ENCODE results near the gene TTC39B.

Gene TTC39B

GRCh38 chr9:15220658-15221318, 86.2 kb downstream of the TTC39B start:
- H3K4me3 ChIP-seq (ENCODE audit: low read length), result no peak overlapping the region
- H3K9me3 ChIP-seq (replicated peaks; ENCODE audit: low read length), result no peaks in the 10 kb centered on the region
- peaks cover 12% of the 10 kb centered on the region for H3K4me1 ChIP-seq (ENCODE audit: control insufficient read depth, insufficient read depth, low read length)
- peak overlapping the region; percentile 36 for H3K4me2 ChIP-seq (ENCODE audit: low read length)
- peaks cover 4% of the 10 kb centered on the region for H3K36me3 ChIP-seq (ENCODE audit: insufficient read depth, low read length)
- H3K9ac ChIP-seq (ENCODE audit: low read depth, low read length), result no peak overlapping the region
- no peaks in the 10 kb centered on the region for H3K27me3 ChIP-seq (ENCODE audit: control insufficient read depth, insufficient read depth, low read length)

GRCh38 chr9:15219546-15219945, 87.5 kb downstream of the TTC39B start:
- no peak overlapping the region for H3K4me2 ChIP-seq (ENCODE audit: low read length)
- H3K9me3 ChIP-seq (replicated peaks; ENCODE audit: low read length), result no peaks in the 10 kb centered on the region
- peaks cover 12% of the 10 kb centered on the region for H3K4me1 ChIP-seq (ENCODE audit: control insufficient read depth, insufficient read depth, low read length)
- no peak overlapping the region for H3K4me3 ChIP-seq (ENCODE audit: low read length)
- no peaks in the 10 kb centered on the region for H3K27me3 ChIP-seq (ENCODE audit: control insufficient read depth, insufficient read depth, low read length)
- peaks cover 4% of the 10 kb centered on the region for H3K36me3 ChIP-seq (ENCODE audit: insufficient read depth, low read length)
- H3K9ac ChIP-seq (ENCODE audit: low read depth, low read length), result no peak overlapping the region

- no peak overlapping the region for H3K4me2 ChIP-seq (ENCODE audit: low read length)
- peaks cover 12% of the 10 kb centered on the region for H3K4me1 ChIP-seq (ENCODE audit: control insufficient read depth, insufficient read depth, low read length)
- H3K27me3 ChIP-seq (ENCODE audit: control insufficient read depth, insufficient read depth, low read length), result no peaks in the 10 kb centered on the region
- H3K4me3 ChIP-seq (ENCODE audit: low read length), result no peak overlapping the region
- peaks cover 4% of the 10 kb centered on the region for H3K36me3 ChIP-seq (ENCODE audit: insufficient read depth, low read length)
- no peak overlapping the region for H3K9ac ChIP-seq (ENCODE audit: low read depth, low read length)
- no peaks in the 10 kb centered on the region for H3K9me3 ChIP-seq (replicated peaks; ENCODE audit: low read length)
Observed at GRCh38 chr9:15218994-15219393, 88.0 kb downstream of the TTC39B start.

GRCh38 chr9:15213249-15213648, 93.8 kb downstream of the TTC39B start:
- peaks cover 15% of the 10 kb centered on the region for H3K4me1 ChIP-seq (ENCODE audit: control insufficient read depth, insufficient read depth, low read length)
- H3K27me3 ChIP-seq (ENCODE audit: control insufficient read depth, insufficient read depth, low read length), result no peaks in the 10 kb centered on the region
- H3K4me2 ChIP-seq (ENCODE audit: low read length), result no peak overlapping the region
- no peak overlapping the region for H3K9ac ChIP-seq (ENCODE audit: low read depth, low read length)
- H3K4me3 ChIP-seq (ENCODE audit: low read length), result no peak overlapping the region
- no peaks in the 10 kb centered on the region for H3K36me3 ChIP-seq (ENCODE audit: insufficient read depth, low read length)
- no peaks in the 10 kb centered on the region for H3K9me3 ChIP-seq (replicated peaks; ENCODE audit: low read length)

GRCh38 chr9:15211815-15212495, 95.1 kb downstream of the TTC39B start:
- H3K9ac ChIP-seq (ENCODE audit: low read depth, low read length), result peak overlapping the region; percentile 11
- H3K4me2 ChIP-seq (ENCODE audit: low read length), result no peak overlapping the region
- H3K27me3 ChIP-seq (ENCODE audit: control insufficient read depth, insufficient read depth, low read length), result no peaks in the 10 kb centered on the region
- no peak overlapping the region for H3K4me3 ChIP-seq (ENCODE audit: low read length)
- no peaks in the 10 kb centered on the region for H3K9me3 ChIP-seq (replicated peaks; ENCODE audit: low read length)
- H3K36me3 ChIP-seq (ENCODE audit: insufficient read depth, low read length), result no peaks in the 10 kb centered on the region
- H3K4me1 ChIP-seq (ENCODE audit: control insufficient read depth, insufficient read depth, low read length), result peaks cover 15% of the 10 kb centered on the region

GRCh38 chr9:15211160-15211814, 95.7 kb downstream of the TTC39B start:
- no peaks in the 10 kb centered on the region for H3K27me3 ChIP-seq (ENCODE audit: control insufficient read depth, insufficient read depth, low read length)
- H3K9ac ChIP-seq (ENCODE audit: low read depth, low read length), result peak overlapping the region; percentile 11
- peak overlapping the region; percentile 10 for H3K4me2 ChIP-seq (ENCODE audit: low read length)
- H3K4me1 ChIP-seq (ENCODE audit: control insufficient read depth, insufficient read depth, low read length), result peaks cover 15% of the 10 kb centered on the region
- no peaks in the 10 kb centered on the region for H3K36me3 ChIP-seq (ENCODE audit: insufficient read depth, low read length)
- H3K4me3 ChIP-seq (ENCODE audit: low read length), result no peak overlapping the region
- no peaks in the 10 kb centered on the region for H3K9me3 ChIP-seq (replicated peaks; ENCODE audit: low read length)

- peaks cover 18% of the 10 kb centered on the region for H3K4me1 ChIP-seq (ENCODE audit: control insufficient read depth, insufficient read depth, low read length)
- H3K4me2 ChIP-seq (ENCODE audit: low read length), result no peak overlapping the region
- peaks cover 5% of the 10 kb centered on the region for H3K36me3 ChIP-seq (ENCODE audit: insufficient read depth, low read length)
- no peaks in the 10 kb centered on the region for H3K9me3 ChIP-seq (replicated peaks; ENCODE audit: low read length)
- H3K9ac ChIP-seq (ENCODE audit: low read depth, low read length), result no peak overlapping the region
- H3K4me3 ChIP-seq (ENCODE audit: low read length), result no peak overlapping the region
- H3K27me3 ChIP-seq (ENCODE audit: control insufficient read depth, insufficient read depth, low read length), result no peaks in the 10 kb centered on the region
Observed at GRCh38 chr9:15206903-15207696, 99.9 kb downstream of the TTC39B start.

GRCh38 chr9:15205632-15206420, 101.2 kb downstream of the TTC39B start:
- Histone ChIP-seq H3K4me1 (ENCODE audit: control insufficient read depth, insufficient read depth, low read length) (peaks cover 5% of the 10 kb centered on the region), H3K27me3 (ENCODE audit: control insufficient read depth, insufficient read depth, low read length) (no peaks in the 10 kb centered on the region), H3K9ac (ENCODE audit: low read depth, low read length) (no peak overlapping the region), H3K4me2 (ENCODE audit: low read length) (no peak overlapping the region), H3K36me3 (ENCODE audit: insufficient read depth, low read length) (peaks cover 9% of the 10 kb centered on the region), H3K9me3 (replicated peaks; ENCODE audit: low read length) (no peaks in the 10 kb centered on the region), H3K4me3 (ENCODE audit: low read length) (no peak overlapping the region)

GRCh38 chr9:15203581-15203980, 103.4 kb downstream of the TTC39B start:
- peaks cover 9% of the 10 kb centered on the region for H3K36me3 ChIP-seq (ENCODE audit: insufficient read depth, low read length)
- H3K4me3 ChIP-seq (ENCODE audit: low read length), result no peak overlapping the region
- no peak overlapping the region for H3K4me2 ChIP-seq (ENCODE audit: low read length)

GRCh38 chr9:15200111-15200510, 106.9 kb downstream of the TTC39B start:
- H3K27me3 ChIP-seq (ENCODE audit: control insufficient read depth, insufficient read depth, low read length), result no peaks in the 10 kb centered on the region
- no peaks in the 10 kb centered on the region for H3K9me3 ChIP-seq (replicated peaks; ENCODE audit: low read length)
- H3K36me3 ChIP-seq (ENCODE audit: insufficient read depth, low read length), result peaks cover 9% of the 10 kb centered on the region
- H3K4me3 ChIP-seq (ENCODE audit: low read length), result no peak overlapping the region
- H3K4me2 ChIP-seq (ENCODE audit: low read length), result no peak overlapping the region
- H3K4me1 ChIP-seq (ENCODE audit: control insufficient read depth, insufficient read depth, low read length), result no peaks in the 10 kb centered on the region
- no peak overlapping the region for H3K9ac ChIP-seq (ENCODE audit: low read depth, low read length)

More at GRCh38 chr9:15203581-15203980, 103.4 kb downstream of the TTC39B start:
- Histone ChIP-seq H3K9me3 (replicated peaks; ENCODE audit: low read length) (no peaks in the 10 kb centered on the region), H3K9ac (ENCODE audit: low read depth, low read length) (no peak overlapping the region), H3K4me1 (ENCODE audit: control insufficient read depth, insufficient read depth, low read length) (peaks cover 4% of the 10 kb centered on the region), H3K27me3 (ENCODE audit: control insufficient read depth, insufficient read depth, low read length) (no peaks in the 10 kb centered on the region)
